Nephron (organoid): ENCODE measurements around the gene TADA2A.
"Not testable (repeated sequence)": the region's sequence is repeated elsewhere in the genome, so short reads cannot be mapped to it uniquely, and the experiment has no call there.

Source experiments
- H3K27ac Mint-ChIP-seq, 3 experiments: 2 replicates each; pipeline ENCODE4 v1.8.0; 2020; ENCODE audit warnings: mixed read lengths in 3 of 3, mild to moderate bottlenecking in 2 of 3, moderate library complexity in 1 of 3
- H3K27me3 Mint-ChIP-seq: 2 replicates; pipeline ENCODE4 v1.8.0; 2021; ENCODE audit warnings: low read depth, mild to moderate bottlenecking, moderate library complexity, mixed read lengths
- H3K36me3 Mint-ChIP-seq: 2 replicates; pipeline ENCODE4 v1.8.0; 2020; ENCODE audit warnings: low read depth, mixed read lengths
- H3K4me1 Mint-ChIP-seq: 2 replicates; pipeline ENCODE4 v1.8.0; 2020; ENCODE audit warnings: mixed read lengths
- H3K4me3 Mint-ChIP-seq, 3 experiments: 2 replicates each; pipeline ENCODE4 v1.8.0; 2020; ENCODE audit warnings: mild to moderate bottlenecking in 3 of 3, mixed read lengths in 3 of 3, moderate library complexity in 2 of 3
- H3K9me3 Mint-ChIP-seq: 2 replicates; pipeline ENCODE4 v1.8.0; 2020; ENCODE audit warnings: mixed read lengths
- TF ChIP-seq, protein P1 (sequence below), 3 experiments: fragments of 200-600 bp; sonication (generic); IDR thresholded peaks; one replicate each; pipeline ENCODE4 v1.5.0; 2021; ENCODE audit warnings: antibody characterized with exemption in 3 of 3; ENCODE audit not compliant: unreplicated experiment in 3 of 3

TADA2A gene

DNA sequence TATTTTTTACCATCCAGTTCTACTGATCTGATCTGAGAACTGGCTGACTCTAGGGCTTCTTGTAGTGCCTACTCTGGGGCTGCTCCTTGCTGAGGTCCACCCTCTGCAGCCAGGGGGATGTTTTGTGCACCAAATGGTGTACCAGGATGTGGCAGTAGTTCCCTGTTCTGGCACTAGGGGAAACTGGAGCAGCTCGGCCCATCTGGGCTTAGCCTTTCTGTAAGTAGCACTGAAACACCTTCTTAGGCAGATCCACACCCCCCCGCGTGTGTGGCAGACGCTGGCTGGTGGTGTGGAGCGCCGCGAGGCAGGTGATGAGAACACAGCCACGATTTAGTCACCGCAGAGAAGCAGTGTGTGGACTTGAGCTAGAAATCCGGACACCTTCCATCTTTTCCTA, 100.0 kb downstream of the TADA2A start:
- Mint-ChIP-seq H3K4me3 (no peak overlapping the region), H3K36me3 (peaks cover 3% of the 10 kb centered on the region), H3K4me1 (no peaks in the 10 kb centered on the region), H3K9me3 (no peaks in the 10 kb centered on the region), H3K27ac (no peak overlapping the region), H3K27me3 (no peaks in the 10 kb centered on the region)
- TF ChIP-seq, protein P1, sequence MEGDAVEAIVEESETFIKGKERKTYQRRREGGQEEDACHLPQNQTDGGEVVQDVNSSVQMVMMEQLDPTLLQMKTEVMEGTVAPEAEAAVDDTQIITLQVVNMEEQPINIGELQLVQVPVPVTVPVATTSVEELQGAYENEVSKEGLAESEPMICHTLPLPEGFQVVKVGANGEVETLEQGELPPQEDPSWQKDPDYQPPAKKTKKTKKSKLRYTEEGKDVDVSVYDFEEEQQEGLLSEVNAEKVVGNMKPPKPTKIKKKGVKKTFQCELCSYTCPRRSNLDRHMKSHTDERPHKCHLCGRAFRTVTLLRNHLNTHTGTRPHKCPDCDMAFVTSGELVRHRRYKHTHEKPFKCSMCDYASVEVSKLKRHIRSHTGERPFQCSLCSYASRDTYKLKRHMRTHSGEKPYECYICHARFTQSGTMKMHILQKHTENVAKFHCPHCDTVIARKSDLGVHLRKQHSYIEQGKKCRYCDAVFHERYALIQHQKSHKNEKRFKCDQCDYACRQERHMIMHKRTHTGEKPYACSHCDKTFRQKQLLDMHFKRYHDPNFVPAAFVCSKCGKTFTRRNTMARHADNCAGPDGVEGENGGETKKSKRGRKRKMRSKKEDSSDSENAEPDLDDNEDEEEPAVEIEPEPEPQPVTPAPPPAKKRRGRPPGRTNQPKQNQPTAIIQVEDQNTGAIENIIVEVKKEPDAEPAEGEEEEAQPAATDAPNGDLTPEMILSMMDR (IDR thresholded peaks at IDR 0.05; ENCODE audit: unreplicated experiment in 3 of 3): peak; percentile 25 to 45 (median 30)

DNA sequence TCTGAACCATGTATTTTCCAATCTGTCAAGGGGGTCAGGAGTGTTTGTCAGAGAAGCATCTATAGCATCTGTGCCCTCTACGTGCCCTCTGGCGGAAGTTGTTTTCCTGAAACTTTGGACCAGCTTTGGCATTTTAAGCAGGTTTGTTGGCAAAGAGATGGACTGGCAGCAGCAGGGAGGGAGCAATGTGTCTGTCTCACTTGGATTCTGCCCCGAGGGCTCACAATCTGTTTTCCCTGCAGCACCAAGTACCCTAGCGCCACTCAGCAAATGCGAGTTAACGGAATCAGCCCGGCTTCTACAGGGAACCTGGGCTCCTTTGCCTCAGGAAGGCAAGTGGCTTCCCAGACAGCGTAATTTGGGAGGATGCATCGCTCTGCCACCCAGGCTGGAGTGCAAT, 100.4 kb downstream of the TADA2A start:
- H3K4me1 Mint-ChIP-seq: peaks cover under 1% of the 10 kb centered on the region
- H3K27me3 Mint-ChIP-seq: no peaks in the 10 kb centered on the region
- H3K36me3 Mint-ChIP-seq: peaks cover 5% of the 10 kb centered on the region
- no peak overlapping the region for H3K4me3 Mint-ChIP-seq
- no peaks in the 10 kb centered on the region for H3K9me3 Mint-ChIP-seq
- H3K27ac Mint-ChIP-seq: no peak overlapping the region
- TF ChIP-seq, protein P1 (IDR thresholded peaks at IDR 0.05; ENCODE audit: unreplicated experiment in 3 of 3): no peak

DNA sequence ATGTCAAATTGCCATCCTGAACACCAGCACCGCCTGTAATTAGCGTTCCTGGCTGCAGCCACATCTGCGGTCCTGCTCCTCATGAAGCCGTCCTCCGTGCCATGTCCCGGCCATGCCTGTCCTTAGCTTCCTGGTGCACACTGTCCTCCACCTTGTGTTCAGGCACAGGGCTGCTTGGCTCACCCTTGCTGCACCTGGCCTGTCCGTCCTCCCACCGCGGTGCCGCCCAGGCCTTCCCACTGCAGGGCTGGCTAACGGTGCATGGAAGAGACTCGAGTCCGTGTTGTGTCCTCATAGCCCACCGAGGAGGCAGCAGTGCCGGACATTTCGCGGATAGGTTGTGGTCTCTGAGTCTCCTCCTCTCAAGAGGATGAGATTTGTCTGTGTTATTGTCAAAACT, 103.4 kb downstream of the TADA2A start:
- Mint-ChIP-seq H3K4me1 (peaks cover 12% of the 10 kb centered on the region), H3K27me3 (no peaks in the 10 kb centered on the region), H3K27ac (peak overlapping the region in 1 of 3 experiments; percentile 22), H3K4me3 (no peak overlapping the region), H3K9me3 (no peaks in the 10 kb centered on the region), H3K36me3 (peaks cover 9% of the 10 kb centered on the region)
- TF ChIP-seq, protein P1 (IDR thresholded peaks at IDR 0.05; ENCODE audit: unreplicated experiment in 3 of 3): no peak

DNA sequence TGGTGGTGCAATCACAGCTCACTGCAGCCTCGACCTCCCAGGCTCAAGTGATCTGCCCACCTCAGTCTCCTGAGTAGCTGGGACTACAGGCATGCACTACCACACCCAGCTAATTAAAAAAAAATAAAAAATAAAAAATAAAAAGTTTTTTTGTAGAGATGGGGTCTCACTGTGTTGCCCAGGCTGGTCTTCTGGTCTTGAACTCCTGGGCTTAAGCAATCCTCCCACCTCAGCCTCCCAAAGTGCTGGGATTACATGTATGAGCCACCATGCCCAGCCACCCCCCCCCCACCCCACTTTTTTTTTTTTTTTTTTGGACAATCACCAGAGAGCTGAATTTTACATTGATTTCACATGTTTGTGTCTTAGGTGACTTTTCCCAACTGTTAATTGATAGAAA, 105.0 kb downstream of the TADA2A start:
- H3K27me3 Mint-ChIP-seq, H3K27ac Mint-ChIP-seq, H3K4me3 Mint-ChIP-seq, H3K9me3 Mint-ChIP-seq: not testable (repeated sequence)
- peaks cover 18% of the 10 kb centered on the region for H3K36me3 Mint-ChIP-seq
- peaks cover 19% of the 10 kb centered on the region for H3K4me1 Mint-ChIP-seq

DNA sequence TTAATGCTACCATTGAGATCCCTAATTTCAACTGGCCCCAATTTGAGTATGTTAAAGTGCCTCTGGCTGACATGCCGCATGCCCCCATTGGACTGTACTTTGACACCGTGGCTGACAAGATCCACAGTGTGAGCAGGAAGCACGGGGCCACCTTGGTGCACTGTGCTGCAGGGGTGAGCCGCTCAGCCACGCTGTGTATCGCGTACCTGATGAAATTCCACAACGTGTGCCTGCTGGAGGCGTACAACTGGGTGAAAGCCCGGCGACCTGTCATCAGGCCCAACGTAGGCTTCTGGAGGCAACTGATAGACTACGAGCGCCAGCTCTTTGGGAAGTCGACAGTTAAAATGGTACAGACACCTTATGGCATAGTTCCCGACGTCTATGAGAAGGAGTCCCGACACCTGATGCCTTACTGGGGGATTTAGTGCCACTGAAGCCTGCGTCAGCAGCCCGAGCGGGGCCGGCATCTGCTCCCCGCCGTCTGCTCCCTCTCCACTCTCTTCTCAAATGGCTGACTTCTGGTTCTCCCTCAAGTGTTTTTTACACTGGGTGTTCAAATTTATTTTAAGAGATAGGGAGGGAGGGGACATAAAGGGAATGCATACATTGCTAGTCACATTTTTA, 105.9 kb downstream of the TADA2A start:
- no peaks in the 10 kb centered on the region for H3K9me3 Mint-ChIP-seq
- H3K4me1 Mint-ChIP-seq: peaks cover 19% of the 10 kb centered on the region
- no peak overlapping the region for H3K27ac Mint-ChIP-seq
- peaks cover 23% of the 10 kb centered on the region for H3K36me3 Mint-ChIP-seq
- no peaks in the 10 kb centered on the region for H3K27me3 Mint-ChIP-seq
- TF ChIP-seq, protein P1 (IDR thresholded peaks at IDR 0.05; ENCODE audit: unreplicated experiment in 3 of 3): no peak
- no peak overlapping the region for H3K4me3 Mint-ChIP-seq

DNA sequence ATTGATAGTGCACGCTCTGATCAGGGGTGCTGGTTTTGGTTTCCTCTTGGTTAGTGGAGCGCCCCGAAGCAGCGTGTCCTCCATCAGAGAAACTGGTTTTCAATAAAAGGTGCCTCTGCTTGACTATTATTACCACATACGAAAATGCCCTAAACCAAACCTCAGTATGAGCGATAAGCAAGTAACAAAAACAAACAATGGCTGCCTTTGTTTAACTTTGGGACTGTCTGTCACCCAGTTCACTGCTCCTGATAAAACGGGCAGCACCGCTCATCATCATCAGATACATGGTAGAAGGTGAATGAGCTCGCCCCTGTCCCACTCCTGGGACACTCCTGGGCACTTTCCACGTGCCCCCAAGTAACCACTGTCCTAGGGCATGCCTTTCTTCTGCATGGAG, 107.0 kb downstream of the TADA2A start:
- H3K9me3 Mint-ChIP-seq: no peaks in the 10 kb centered on the region
- H3K27me3 Mint-ChIP-seq: no peaks in the 10 kb centered on the region
- peaks cover 35% of the 10 kb centered on the region for H3K36me3 Mint-ChIP-seq
- peaks cover 23% of the 10 kb centered on the region for H3K4me1 Mint-ChIP-seq
- H3K27ac Mint-ChIP-seq: no peak overlapping the region
- TF ChIP-seq, protein P1 (IDR thresholded peaks at IDR 0.05; ENCODE audit: unreplicated experiment in 3 of 3): no peak
- no peak overlapping the region for H3K4me3 Mint-ChIP-seq
